ENCODE measurements around the gene PCDHA12.
"Not testable (repeated sequence)": the region's sequence is repeated elsewhere in the genome, so short reads cannot be mapped to it uniquely, and the experiment has no call there.

PCDHA12 gene

DNA sequence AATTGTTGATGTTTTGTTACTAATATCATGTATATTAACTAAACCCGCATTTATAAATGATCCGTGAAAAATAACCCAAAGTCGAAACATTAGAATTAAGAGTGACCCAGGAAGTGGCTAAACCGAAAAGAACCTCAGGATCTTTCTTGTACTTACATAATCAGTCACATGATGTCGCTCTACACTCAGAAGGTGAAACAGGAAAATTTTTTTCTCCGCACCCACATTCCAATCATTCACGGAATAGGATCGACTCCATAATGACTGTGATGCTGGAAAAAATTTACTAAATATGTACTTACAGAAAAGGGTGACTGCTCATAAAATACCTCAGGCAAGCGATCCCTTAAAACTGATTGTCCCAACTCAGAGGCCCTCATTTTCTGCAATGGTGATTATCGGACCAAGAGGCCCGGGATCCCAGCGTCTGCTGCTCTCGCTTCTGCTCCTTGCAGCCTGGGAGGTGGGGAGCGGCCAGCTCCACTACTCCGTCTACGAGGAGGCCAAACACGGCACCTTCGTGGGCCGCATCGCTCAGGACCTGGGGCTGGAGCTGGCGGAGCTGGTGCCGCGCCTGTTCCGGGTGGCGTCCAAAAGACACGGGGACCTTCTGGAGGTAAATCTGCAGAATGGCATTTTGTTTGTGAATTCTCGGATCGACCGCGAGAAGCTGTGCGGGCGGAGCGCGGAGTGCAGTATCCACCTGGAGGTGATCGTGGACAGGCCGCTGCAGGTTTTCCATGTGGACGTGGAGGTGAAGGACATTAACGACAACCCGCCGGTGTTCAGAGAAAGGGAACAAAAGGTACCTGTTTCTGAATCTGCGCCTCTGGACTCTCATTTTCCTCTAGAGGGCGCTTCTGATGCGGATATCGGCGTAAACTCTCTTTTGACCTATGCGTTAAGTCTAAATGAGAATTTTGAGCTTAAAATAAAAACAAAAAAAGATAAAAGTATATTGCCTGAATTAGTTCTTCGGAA, at the start of gene PCDHA12:
Gene PCDHA12, plus strand, starts transcription at position 224 of the 981 bp plus-strand sequence. Its CDS starts 165 bp downstream, at position 389.
- no peak for DNase-seq (ENCODE audit: low read depth in 2 of 2)

DNA sequence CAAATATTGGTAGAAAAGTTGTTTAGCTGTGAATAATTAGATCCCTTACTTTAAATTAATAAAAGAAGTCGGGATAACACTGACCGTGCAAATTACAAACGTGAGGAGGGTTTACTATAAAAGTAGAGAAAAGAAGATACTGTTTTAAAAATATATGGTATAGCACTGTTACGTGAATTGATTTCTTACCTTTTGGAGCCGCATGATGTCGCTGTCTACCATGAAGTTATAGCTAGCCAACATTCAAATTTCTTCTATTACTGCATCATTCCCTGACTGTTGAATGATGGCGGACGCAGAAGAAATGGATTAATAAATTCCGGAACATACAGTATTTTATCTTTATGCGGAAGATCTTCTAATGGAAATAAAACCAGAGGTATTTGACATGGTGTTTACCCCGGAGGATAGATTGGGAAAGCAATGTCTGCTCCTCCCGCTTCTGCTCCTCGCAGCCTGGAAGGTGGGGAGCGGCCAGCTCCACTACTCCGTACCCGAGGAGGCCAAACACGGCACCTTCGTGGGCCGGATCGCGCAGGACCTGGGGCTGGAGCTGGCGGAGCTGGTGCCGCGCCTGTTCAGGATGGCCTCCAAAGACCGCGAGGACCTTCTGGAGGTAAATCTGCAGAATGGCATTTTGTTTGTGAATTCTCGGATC, 47.3 kb upstream of the PCDHA12 start, which contains the start of gene PCDHA6:
Gene PCDHA6, plus strand, starts transcription at position 257 of the 658 bp plus-strand sequence. Its CDS starts 132 bp downstream, at position 389.
- DNase-seq (ENCODE audit: low read depth in 2 of 2): no peak

DNA sequence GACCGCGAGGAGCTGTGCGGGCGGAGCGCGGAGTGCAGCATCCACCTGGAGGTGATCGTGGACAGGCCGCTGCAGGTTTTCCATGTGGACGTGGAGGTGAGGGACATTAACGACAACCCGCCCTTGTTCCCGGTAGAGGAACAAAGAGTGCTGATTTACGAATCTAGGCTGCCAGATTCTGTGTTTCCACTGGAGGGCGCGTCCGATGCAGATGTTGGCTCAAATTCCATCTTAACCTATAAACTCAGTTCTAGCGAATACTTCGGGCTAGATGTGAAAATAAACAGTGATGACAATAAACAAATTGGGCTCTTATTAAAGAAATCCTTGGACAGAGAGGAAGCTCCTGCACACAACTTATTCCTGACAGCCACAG, 46.8 kb upstream of the PCDHA12 start:
- DNase-seq (ENCODE audit: low read depth in 2 of 2): no peak

DNA sequence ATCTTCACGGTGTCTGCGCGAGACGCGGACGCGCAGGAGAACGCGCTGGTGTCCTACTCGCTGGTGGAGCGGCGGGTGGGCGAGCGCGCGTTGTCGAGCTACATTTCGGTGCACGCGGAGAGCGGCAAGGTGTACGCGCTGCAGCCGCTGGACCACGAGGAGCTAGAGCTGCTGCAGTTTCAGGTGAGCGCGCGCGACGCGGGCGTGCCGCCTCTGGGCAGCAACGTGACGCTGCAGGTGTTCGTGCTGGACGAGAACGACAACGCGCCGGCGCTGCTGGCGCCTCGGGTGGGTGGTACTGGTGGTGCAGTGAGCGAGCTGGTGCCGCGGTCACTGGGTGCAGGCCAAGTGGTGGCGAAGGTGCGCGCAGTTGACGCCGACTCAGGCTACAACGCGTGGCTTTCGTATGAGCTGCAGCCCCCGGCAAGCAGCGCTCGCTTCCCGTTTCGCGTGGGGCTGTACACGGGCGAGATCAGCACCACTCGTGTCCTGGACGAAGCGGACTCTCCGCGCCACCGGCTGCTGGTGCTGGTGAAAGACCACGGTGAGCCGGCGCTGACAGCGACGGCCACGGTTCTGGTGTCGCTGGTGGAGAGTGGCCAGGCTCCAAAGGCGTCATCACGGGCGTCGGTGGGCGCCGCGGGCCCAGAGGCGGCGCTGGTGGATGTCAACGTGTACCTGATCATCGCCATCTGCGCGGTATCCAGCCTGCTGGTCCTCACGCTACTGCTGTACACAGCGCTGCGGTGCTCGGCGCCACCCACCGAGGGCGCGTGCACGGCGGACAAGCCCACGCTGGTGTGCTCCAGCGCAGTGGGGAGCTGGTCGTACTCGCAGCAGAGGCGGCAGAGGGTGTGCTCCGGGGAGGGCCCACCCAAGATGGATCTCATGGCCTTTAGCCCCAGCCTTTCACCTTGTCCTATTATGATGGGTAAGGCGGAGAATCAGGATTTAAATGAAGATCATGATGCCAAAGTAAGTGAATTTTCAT, 45.3 kb upstream of the PCDHA12 start:
- DNase-seq (ENCODE audit: low read depth in 2 of 2): not testable (repeated sequence)

DNA sequence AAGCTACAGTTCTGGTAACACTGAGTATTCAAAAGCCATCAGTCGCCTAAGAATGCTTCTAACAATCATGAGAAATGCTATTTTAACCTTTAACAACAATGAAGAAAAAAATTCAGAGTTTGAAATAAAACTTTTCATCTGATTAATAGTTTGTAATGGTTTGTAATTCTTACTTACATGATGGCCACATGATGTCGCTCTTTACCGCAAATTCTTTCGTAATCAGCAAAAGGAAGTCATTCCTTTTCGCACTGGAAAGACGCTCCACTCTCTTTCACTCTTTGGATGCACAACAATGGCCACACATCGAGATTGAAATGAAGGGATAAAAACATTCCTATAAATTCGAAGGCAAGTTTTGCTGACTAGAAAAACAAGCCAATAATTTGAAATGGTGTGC, 41.1 kb upstream of the PCDHA12 start, which contains the start of gene PCDHA7:
Gene PCDHA7, plus strand, starts transcription at position 277 of the 400 bp plus-strand sequence. Its CDS starts 115 bp downstream, at position 392.
- DNase-seq (ENCODE audit: low read depth in 2 of 2): no peak

DNA sequence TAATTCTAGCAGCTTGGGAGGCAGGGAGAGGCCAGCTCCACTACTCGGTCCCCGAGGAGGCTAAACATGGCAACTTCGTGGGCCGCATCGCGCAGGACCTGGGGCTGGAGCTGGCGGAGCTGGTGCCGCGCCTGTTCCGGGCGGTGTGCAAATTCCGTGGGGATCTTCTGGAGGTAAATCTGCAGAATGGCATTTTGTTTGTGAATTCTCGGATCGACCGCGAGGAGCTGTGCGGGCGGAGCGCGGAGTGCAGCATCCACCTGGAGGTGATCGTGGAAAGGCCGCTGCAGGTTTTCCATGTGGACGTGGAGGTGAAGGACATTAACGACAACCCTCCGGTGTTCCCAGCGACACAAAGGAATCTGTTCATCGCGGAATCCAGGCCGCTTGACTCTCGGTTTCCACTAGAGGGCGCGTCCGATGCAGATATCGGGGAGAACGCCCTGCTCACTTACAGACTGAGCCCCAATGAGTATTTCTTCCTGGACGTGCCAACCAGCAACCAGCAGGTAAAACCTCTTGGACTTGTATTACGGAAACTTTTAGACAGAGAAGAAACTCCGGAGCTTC, 40.6 kb upstream of the PCDHA12 start:
- DNase-seq (ENCODE audit: low read depth in 2 of 2): not testable (repeated sequence)

- DNase-seq (ENCODE audit: low read depth in 2 of 2): no peak
Measured at GRCh38 chr5:140835622-140836510, 39.2 kb upstream of the PCDHA12 start.

DNA sequence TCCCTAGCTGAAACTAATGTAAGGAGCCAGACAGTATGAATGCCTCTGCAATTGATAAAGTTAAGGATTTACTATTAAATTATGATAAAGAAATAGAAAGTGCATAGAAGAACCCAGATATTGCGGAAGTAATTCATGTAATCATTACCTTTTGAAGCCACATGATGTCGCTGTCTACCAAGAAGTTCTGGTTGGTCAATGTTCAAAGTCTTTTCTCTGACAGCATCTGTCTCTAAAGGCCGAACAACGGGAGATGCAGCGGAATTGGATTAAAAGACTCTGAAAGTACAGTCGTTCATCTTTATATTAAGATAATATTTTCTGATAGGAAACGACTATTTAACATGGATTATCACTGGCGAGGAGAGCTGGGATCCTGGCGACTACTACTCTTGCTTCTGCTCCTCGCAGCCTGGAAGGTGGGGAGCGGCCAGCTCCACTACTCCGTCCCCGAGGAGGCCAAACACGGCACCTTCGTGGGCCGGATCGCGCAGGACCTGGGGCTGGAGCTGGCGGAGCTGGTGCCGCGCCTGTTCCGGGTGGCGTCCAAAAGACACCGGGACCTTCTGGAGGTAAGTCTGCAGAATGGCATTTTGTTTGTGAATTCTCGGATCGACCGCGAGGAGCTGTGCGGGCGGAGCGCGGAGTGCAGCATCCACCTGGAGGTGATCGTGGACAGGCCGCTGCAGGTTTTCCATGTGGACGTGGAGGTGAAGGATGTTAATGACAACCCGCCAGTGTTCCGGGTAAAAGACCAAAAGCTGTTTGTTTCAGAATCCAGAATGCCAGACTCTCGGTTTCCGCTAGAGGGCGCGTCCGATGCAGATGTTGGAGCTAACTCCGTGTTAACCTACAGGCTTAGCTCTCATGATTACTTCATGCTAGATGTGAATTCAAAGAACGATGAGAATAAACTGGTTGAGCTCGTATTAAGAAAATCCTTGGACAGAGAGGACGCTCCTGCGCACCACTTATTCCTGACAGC, 33.8 kb upstream of the PCDHA12 start, which contains the start of gene PCDHA8:
Gene PCDHA8, plus strand, starts transcription at position 210 of the 985 bp plus-strand sequence. Its CDS starts 135 bp downstream, at position 345.
- DNase-seq (ENCODE audit: low read depth in 2 of 2): no peak

GRCh38 chr5:140842798-140843733, 32.0 kb upstream of the PCDHA12 start:
- DNase-seq (ENCODE audit: low read depth in 2 of 2): no peak

DNA sequence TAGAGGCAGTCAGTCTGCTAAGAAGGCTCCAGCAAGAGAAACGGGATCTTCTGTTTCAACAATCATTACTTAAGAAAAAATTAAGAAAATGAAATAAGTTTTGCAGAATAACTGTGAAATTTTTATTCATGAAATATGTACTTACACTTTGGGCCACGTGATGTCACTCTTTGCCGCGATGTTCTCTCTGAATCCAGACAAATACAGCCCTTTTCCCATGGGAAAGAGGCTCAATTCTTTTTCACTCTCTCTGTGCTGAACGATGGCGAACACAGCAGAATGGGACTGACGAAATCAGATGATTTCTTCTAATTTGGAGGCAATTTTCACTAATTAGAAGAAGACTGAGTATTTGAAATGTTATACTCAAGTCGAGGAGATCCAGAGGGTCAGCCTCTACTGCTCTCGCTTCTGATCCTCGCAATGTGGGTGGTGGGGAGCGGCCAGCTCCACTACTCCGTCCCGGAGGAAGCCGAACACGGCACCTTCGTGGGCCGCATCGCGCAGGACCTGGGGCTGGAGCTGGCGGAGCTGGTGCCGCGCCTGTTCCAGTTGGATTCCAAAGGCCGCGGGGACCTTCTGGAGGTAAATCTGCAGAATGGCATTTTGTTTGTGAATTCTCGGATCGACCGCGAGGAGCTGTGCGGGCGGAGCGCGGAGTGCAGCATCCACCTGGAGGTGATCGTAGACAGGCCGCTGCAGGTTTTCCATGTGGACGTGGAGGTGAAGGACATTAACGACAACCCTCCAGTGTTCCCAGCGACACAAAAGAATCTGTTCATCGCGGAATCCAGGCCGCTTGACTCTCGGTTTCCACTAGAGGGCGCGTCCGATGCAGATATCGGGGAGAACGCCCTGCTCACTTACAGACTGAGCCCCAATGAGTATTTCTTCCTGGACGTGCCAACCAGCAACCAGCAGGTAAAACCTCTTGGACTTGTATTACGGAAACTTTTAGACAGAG, 26.7 kb upstream of the PCDHA12 start, which contains the start of gene PCDHA9:
Gene PCDHA9, plus strand, starts transcription at position 244 of the 964 bp plus-strand sequence. Its CDS starts 114 bp downstream, at position 358.
- DNase-seq (ENCODE audit: low read depth in 2 of 2): not testable (repeated sequence)

DNA sequence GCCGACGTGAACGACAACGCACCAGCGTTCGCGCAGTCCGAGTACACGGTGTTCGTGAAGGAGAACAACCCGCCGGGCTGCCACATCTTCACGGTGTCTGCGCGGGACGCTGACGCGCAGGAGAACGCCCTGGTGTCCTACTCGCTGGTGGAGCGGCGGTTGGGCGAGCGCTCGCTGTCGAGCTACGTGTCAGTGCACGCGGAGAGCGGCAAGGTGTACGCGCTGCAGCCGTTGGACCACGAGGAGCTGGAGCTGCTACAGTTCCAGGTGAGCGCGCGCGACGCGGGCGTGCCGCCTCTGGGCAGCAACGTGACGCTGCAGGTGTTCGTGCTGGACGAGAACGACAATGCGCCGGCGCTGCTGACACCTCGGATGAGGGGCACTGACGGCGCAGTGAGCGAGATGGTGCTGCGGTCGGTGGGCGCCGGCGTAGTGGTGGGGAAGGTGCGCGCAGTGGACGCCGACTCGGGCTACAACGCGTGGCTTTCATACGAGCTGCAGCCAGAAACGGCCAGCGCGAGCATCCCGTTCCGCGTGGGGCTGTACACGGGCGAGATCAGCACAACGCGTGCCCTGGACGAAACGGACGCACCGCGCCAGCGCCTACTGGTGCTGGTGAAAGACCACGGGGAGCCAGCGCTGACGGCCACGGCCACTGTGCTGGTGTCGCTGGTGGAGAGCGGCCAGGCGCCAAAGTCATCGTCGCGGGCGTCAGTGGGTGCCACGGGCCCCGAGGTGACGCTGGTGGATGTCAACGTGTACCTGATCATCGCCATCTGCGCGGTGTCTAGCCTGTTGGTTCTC, 25.1 kb upstream of the PCDHA12 start:
- not testable (repeated sequence) for DNase-seq (ENCODE audit: low read depth in 2 of 2)

DNA sequence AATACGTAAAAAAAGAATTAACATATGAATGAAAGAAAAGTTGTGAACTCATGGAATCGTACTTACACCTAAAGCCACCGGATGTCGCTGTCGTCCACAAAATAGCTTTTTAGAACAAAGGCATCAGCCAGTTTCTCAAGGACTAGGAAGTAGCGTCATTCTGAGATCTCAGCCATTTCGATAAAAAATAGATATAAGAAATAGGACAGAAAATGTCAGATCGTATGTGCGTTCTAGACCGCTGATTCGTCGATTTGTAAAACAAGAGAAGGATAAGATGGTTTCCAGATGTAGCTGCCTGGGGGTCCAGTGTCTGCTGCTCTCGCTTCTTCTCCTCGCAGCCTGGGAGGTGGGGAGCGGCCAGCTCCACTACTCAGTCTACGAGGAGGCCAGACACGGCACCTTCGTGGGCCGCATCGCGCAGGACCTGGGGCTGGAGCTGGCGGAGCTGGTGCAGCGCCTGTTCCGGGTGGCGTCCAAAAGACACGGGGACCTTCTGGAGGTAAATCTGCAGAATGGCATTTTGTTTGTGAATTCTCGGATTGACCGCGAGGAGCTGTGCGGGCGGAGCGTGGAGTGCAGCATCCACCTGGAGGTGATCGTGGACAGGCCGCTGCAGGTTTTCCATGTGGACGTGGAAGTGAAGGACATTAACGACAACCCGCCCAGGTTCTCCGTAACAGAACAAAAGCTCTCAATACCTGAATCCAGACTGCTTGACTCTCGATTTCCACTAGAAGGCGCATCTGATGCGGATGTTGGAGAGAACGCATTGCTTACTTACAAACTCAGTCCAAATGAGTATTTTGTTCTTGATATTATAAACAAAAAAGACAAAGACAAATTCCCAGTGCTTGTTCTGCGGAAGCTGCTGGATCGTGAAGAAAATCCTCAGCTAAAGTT, 19.1 kb upstream of the PCDHA12 start, which contains the start of gene PCDHA10:
Gene PCDHA10, plus strand, starts transcription at position 126 of the 903 bp plus-strand sequence. Its CDS starts 152 bp downstream, at position 278.
- DNase-seq (ENCODE audit: low read depth in 2 of 2): no peak

DNA sequence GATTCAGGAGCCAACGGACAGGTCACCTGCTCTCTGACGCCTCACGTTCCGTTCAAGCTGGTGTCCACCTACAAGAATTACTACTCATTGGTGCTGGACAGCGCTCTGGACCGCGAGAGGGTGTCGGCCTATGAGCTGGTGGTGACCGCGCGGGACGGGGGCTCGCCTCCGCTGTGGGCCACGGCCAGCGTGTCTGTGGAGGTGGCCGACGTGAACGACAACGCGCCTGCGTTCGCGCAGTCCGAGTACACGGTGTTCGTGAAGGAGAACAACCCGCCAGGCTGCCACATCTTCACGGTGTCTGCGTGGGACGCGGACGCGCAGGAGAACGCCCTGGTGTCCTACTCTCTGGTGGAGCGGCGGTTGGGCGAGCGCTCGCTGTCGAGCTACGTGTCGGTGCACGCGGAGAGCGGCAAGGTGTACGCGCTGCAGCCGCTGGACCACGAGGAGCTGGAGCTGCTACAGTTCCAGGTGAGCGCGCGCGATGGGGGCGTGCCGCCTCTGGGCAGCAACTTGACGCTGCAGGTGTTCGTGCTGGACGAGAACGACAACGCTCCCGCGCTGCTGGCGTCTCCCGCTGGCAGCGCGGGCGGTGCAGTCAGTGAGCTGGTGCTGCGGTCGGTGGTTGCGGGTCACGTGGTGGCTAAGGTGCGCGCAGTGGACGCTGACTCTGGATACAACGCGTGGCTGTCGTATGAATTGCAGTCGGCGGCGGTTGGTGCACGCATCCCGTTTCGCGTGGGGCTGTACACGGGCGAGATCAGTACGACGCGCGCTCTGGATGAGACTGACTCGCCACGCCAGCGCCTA, 17.7 kb upstream of the PCDHA12 start:
- no peak for DNase-seq (ENCODE audit: low read depth in 2 of 2)
